Liver (tissue), 9 donors: Measurements from ENCODE around the gene HPS1. TPM values are rescaled to one million over a fixed set of nuclear protein-coding genes. Genes with fewer than 3 reads are reported as not detected.

Source experiments
- DNase-seq: peaks from one replicate; pipeline ENCODE4 v3.0.0-alpha.2; 2017; ENCODE audit warnings: low spot score
- H3K27ac ChIP-seq, 2 donors: one replicate each; pipeline ENCODE4 v1.7.0; 2013; ENCODE audit warnings: inconsistent platforms in 2 of 2, low read length in 2 of 2, control low read depth in 1 of 2, low read depth in 1 of 2, mild to moderate bottlenecking in 1 of 2
- H3K27me3 ChIP-seq, 4 donors: one replicate each; pipeline versions ENCODE4 v1.6.1 to v1.7.0; 2013; ENCODE audit warnings: low read length in 3 of 4, inconsistent platforms in 1 of 4, mild to moderate bottlenecking in 1 of 4, moderate library complexity in 1 of 4; ENCODE audit not compliant: control insufficient read depth in 4 of 4, insufficient read depth in 4 of 4
- H3K36me3 ChIP-seq, 4 donors: one replicate each; pipeline versions ENCODE4 v1.6.1 to v1.7.0; 2013; ENCODE audit warnings: low read length in 3 of 4, mild to moderate bottlenecking in 3 of 4, low read depth in 1 of 4, moderate library complexity in 1 of 4; ENCODE audit not compliant: control insufficient read depth in 4 of 4, insufficient read depth in 3 of 4
- H3K4me1 ChIP-seq, 4 donors: one replicate each; pipeline versions ENCODE4 v1.6.1 to v1.7.0; 2013; ENCODE audit warnings: low read length in 3 of 4, mild to moderate bottlenecking in 3 of 4, moderate library complexity in 1 of 4; ENCODE audit not compliant: control insufficient read depth in 4 of 4, insufficient read depth in 4 of 4
- H3K4me3 ChIP-seq, 3 donors: one replicate each; pipeline versions ENCODE4 v1.6.1 to v1.7.0; 2013; ENCODE audit warnings: low read length in 3 of 3, control low read depth in 1 of 3, low read depth in 1 of 3, mild to moderate bottlenecking in 1 of 3
- H3K9ac ChIP-seq, 2 donors: one replicate each; pipeline ENCODE4 v1.7.0; 2013; ENCODE audit warnings: low read length in 2 of 2, mild to moderate bottlenecking in 2 of 2, moderate library complexity in 2 of 2, control low read depth in 1 of 2, low read depth in 1 of 2
- H3K9me3 ChIP-seq, 4 donors: one replicate each; pipeline versions ENCODE4 v1.6.1 to v1.7.0; 2013; ENCODE audit warnings: low read length in 3 of 4; ENCODE audit not compliant: control insufficient read depth in 4 of 4
- GABPA ChIP-seq, 2 donors: IDR thresholded peaks in 1 of 2; conservative IDR thresholded peaks in 1 of 2; 2 replicates each; pipeline ENCODE4 v1.6.1; 2016; ENCODE audit warnings: antibody characterized with exemption in 2 of 2, mild to moderate bottlenecking in 1 of 2, moderate library complexity in 1 of 2
- HNF4G ChIP-seq: IDR thresholded peaks from 2 replicates; pipeline ENCODE4 v1.6.1; 2016; ENCODE audit warnings: antibody characterized with exemption
- JUND ChIP-seq, 2 donors: IDR thresholded peaks; 2 replicates each; pipeline ENCODE4 v1.6.1; 2016; ENCODE audit warnings: antibody characterized with exemption in 2 of 2
- NR2F2 ChIP-seq: IDR thresholded peaks from 2 replicates; pipeline ENCODE4 v1.6.1; 2016; ENCODE audit warnings: antibody characterized with exemption
- RAD21 ChIP-seq, 2 donors: IDR thresholded peaks; 2 replicates each; pipeline ENCODE4 v1.6.1; 2016; ENCODE audit warnings: antibody characterized with exemption in 2 of 2, mild to moderate bottlenecking in 2 of 2
- SP1 ChIP-seq: IDR thresholded peaks from 2 replicates; pipeline ENCODE4 v1.6.1; 2018; ENCODE audit warnings: antibody characterized with exemption, mild to moderate bottlenecking
- TAF1 ChIP-seq: conservative IDR thresholded peaks from 2 replicates; pipeline ENCODE4 v1.6.1; 2016; ENCODE audit warnings: antibody characterized with exemption, mild to moderate bottlenecking
- YY1 ChIP-seq: IDR thresholded peaks from 2 replicates; pipeline ENCODE4 v1.6.1; 2016; ENCODE audit warnings: antibody characterized with exemption, mild to moderate bottlenecking
- ZBTB33 ChIP-seq: IDR thresholded peaks from 2 replicates; pipeline ENCODE4 v1.6.1; 2016; ENCODE audit warnings: antibody characterized with exemption
- WGBS: extraction: QIAGEN DNeasy Blood & Tissue Kit; methylation state at CpG from one replicate; pipeline ENCODE4 v1.1.7; 2013; 5-methylcytosine and 5-hydroxymethylcytosine counted together
- polyA plus RNA-seq, 2 donors: library from polyadenylated mRNA; stranded (reverse) in 1 of 2; unstranded in 1 of 2; fragments of 200-250 nt in 1 of 2; fragments of >200 nt in 1 of 2; fragmentation: Nextera tagmentation in 1 of 2; extraction: Ambion mirVana in 1 of 2; gene quantifications; one replicate each; pipeline versions ENCODE4 v1.2.1 to v1.2.3, GENCODE V29; 2013 to 2015
- total RNA-seq, 2 donors: library from RNA; depleted of rRNA; stranded (reverse); fragments of >200 nt; gene quantifications; one replicate each; pipeline ENCODE4 v1.2.3, GENCODE V29; 2014
- TF ChIP-seq, protein P1 (sequence below): IDR thresholded peaks from 2 replicates; pipeline ENCODE4 v1.6.1; 2016; ENCODE audit warnings: antibody characterized with exemption, mild to moderate bottlenecking
- TF ChIP-seq, protein P2 (sequence below): IDR thresholded peaks from 2 replicates; pipeline ENCODE4 v1.6.1; 2016; ENCODE audit warnings: antibody characterized with exemption
- donor health status: healthy.
- donor health status: healthy.
- donor health status: healthy.
- donor health status: healthy.
- donor health status: healthy.

HPS1 gene
- total and polyA plus RNA-seq, 4 donors, result 19.9 to 56.7 (median 29.8) TPM

- Histone ChIP-seq H3K9ac (no peak overlapping the region), H3K4me3 (no peak overlapping the region), H3K4me1 (no peaks in the 10 kb centered on the region), H3K9me3 (no peaks in the 10 kb centered on the region), H3K27me3 (no peaks in the 10 kb centered on the region), H3K36me3 (peaks cover 0 to 7% (median 1%) of the 10 kb centered on the region in 4 donors), H3K27ac (no peak overlapping the region)
- TF ChIP-seq YY1 (no peak), RAD21 (IDR thresholded peaks at IDR 0.05) (no peak), HNF4G (no peak), TAF1 (no peak), SP1 (no peak)
- TF ChIP-seq, protein P1, sequence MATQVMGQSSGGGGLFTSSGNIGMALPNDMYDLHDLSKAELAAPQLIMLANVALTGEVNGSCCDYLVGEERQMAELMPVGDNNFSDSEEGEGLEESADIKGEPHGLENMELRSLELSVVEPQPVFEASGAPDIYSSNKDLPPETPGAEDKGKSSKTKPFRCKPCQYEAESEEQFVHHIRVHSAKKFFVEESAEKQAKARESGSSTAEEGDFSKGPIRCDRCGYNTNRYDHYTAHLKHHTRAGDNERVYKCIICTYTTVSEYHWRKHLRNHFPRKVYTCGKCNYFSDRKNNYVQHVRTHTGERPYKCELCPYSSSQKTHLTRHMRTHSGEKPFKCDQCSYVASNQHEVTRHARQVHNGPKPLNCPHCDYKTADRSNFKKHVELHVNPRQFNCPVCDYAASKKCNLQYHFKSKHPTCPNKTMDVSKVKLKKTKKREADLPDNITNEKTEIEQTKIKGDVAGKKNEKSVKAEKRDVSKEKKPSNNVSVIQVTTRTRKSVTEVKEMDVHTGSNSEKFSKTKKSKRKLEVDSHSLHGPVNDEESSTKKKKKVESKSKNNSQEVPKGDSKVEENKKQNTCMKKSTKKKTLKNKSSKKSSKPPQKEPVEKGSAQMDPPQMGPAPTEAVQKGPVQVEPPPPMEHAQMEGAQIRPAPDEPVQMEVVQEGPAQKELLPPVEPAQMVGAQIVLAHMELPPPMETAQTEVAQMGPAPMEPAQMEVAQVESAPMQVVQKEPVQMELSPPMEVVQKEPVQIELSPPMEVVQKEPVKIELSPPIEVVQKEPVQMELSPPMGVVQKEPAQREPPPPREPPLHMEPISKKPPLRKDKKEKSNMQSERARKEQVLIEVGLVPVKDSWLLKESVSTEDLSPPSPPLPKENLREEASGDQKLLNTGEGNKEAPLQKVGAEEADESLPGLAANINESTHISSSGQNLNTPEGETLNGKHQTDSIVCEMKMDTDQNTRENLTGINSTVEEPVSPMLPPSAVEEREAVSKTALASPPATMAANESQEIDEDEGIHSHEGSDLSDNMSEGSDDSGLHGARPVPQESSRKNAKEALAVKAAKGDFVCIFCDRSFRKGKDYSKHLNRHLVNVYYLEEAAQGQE, result no peak
- TF ChIP-seq, protein P2, sequence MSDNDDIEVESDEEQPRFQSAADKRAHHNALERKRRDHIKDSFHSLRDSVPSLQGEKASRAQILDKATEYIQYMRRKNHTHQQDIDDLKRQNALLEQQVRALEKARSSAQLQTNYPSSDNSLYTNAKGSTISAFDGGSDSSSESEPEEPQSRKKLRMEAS, result no peak
- DNase-seq, result no peak
- 95% methylated on average over 18 of the region's 18 CpGs for WGBS
These were observed 38.9 kb downstream of the HPS1 start for GRCh38 chr10:98407744-98408241.

DNA sequence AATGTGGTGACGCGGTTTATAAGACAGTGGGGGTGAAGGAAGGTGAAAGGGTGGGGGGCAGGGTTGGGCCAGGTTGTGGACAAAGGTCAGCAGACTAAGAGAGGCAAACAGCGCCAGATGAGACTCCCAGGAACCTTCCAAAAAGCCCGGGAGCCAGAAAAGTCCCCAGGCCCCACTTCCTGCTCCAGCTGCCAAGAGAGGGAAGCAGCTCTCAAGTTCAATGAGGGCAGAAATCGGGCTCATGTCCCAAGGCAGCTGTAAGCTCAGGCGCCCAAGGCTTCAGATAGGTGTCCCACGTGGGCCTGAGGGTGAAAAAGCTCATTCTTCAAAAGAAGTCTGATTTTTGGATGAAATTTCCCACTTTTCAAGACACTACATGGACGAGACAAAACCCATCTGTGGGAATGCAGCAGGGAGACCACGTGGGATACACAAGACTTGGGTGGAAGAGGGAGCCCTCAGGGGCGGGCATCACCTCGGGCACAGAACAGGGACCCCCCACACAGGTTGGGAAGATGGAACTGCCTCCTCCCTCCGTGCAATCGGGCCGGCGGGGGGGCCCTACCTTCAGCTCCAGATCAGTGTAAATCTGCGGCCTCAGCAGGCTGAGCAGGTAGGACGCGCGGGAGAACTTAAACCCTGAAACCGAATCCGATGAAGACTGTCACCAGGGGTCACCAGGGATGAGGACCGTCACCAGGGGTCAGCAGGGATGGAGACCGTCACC, 39.6 kb downstream of the HPS1 start:
- DNase-seq, result no peak

More for the DNA sequence above, 39.6 kb downstream of the HPS1 start:
- no peak overlapping the region for H3K4me3 ChIP-seq
- H3K4me1 ChIP-seq, result no peaks in the 10 kb centered on the region
- TF ChIP-seq TAF1 (no peak), GABPA (IDR thresholded peaks at IDR 0.05 in 1 of 2, conservative IDR thresholded peaks at IDR 0.05 in 1 of 2) (no peak), HNF4G (no peak), NR2F2 (no peak), ZBTB33 (no peak), JUND (IDR thresholded peaks at IDR 0.05) (no peak), SP1 (no peak)
- TF ChIP-seq, protein P2, result no peak
- TF ChIP-seq, protein P1, result no peak
- no peaks in the 10 kb centered on the region for H3K9me3 ChIP-seq
- H3K27me3 ChIP-seq, result no peaks in the 10 kb centered on the region
- no peak overlapping the region for H3K27ac ChIP-seq
- WGBS, result 87% methylated on average over 23 of the region's 23 CpGs
- H3K9ac ChIP-seq, result no peak overlapping the region
- peaks cover 0 to 11% (median 1%) of the 10 kb centered on the region in 4 donors for H3K36me3 ChIP-seq
